Activated naive CD4-positive, alpha-beta T cell treated with anti-CD3 and anti-CD28 coated beads, Interleukin-2, amount 50 U/mL, for 16 hours (primary cell): Measurements from ENCODE around the gene SEMA3D.

Experiments
- DNase-seq: peaks from one replicate; pipeline ENCODE4 v3.0.0-alpha.2; 2020

SEMA3D gene

DNA sequence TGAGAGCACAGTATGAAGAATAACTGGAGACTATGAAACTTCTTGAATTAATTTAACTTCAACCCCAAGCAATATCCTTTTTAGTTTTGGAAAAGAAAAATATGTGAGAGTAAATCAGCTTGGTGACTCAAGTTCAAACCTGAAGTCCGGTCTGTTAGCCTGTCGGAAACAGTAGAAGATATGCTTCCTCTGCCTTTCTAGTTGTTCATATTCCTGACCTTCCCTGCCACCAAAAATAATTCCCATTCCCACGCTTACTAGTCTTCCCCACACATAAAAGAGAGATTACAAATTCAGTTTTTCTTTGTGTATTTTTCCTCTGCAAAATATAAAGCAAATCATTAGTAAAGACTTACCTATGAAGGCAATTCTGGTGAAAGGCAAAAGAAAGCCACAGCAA lies 3.6 kb downstream of the SEMA3D start:
- no peak for DNase-seq

DNA sequence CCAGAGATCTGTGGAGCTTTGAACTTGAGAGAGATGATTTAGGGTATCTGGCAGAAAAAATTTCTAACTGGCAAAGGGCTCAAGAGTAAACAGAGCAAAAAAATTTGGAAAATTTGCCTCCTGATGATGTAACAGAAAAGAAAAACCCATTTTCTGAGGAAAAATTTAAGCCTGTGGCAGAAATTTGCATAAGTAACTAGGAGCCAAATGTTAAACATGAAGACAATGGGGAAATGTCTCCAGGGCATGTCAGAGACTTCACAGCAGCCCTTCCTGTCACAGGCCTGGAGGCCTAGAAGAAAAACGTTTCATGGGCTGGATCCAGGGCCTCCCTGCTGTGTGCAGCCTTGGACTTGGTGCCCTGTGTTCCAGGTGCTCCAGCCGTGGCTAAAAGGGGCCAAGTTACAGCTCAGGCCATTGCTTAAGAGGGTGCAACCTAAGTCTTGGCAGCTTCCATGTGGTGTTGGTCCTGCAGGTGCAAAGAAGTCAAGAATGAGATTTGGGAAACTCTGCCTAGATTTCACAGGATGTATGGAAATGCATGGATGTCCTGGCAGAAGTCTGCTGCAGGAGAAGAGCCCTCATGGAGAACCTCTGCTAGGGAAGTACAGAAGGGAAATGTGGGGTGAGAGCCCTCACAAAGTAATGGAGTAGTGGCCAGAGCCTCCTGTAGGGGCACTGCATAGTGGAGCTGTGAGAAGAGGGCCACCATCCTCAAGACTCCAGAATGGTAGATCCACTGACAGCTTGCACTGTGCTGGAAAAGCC lies 8.1 kb downstream of the SEMA3D start:
- no peak for DNase-seq

DNA sequence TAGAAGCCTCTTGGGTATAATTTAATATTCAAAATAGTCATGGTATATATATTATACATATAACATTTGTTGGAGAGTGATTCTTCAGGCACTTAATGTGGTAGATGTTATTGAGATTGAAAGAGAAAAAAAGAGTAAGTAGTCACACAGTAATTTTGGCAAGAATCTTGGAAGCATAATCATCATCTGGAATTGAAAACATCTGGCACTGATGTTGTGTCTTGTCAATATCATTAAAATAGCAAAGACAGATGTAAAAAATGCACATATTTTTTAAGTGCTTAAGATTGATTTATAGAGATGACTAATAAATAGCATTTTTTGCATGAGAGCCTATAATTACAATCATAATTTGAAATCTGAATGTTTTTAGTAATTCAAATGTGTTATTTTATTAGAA lies 9.5 kb downstream of the SEMA3D start:
- no peak for DNase-seq

DNA sequence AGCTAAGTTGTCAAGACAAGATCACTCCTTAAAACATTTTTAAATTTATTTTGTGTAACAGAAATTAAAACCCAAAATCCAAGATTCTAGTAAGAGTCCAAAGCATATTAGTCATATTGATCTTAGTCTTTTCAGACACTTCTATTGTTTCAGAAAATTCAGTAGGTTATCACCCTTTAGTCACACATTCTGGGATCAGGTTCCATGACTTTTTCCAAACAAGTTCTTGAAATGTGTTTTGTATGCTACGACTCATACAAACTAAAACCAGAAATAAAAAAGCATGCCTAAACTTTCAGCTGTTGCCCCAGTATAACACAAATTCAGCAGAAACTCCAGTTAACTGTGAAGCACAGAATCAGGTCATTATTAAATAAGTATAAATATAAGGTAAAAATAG lies 10.7 kb downstream of the SEMA3D start:
- DNase-seq = no peak

DNA sequence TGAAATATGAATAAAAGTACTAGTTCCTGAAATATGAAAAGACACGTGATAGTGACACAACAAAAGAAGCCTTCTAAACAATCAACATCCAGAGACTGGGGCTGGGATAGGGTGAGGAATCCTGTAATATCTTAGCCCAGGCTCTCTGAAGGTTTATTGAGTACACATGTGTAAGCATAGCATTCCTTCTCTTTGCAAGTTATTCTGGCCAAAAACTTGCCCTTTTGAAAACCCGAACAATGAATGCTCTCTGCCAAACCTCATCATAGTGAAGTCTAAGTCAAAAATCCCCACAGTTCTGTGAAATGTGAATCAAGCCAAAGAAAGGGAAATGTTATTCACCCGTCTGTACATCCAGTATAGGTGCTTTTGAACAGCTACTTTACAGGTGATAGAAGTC lies 11.6 kb downstream of the SEMA3D start:
- DNase-seq = no peak

DNA sequence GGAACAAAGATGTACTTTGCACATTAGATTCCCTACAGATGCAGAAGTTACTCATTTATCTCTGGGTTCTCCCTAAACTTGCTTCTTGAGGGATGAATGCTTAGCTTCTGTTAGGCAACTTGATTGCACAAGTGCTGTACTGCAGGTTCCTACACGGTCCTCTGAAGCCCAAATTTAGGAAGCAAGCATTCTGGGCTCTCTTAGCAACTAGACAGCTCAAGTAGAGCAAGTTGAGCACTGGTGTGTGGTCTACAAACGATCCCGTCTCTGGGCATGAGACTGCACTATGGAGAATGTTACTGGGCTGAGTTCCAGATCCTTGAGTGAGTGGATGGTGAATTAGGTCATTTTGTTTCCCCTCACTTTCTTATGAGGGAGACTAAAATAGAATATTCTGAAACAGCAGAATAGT lies 14.3 kb downstream of the SEMA3D start:
- no peak for DNase-seq

DNA sequence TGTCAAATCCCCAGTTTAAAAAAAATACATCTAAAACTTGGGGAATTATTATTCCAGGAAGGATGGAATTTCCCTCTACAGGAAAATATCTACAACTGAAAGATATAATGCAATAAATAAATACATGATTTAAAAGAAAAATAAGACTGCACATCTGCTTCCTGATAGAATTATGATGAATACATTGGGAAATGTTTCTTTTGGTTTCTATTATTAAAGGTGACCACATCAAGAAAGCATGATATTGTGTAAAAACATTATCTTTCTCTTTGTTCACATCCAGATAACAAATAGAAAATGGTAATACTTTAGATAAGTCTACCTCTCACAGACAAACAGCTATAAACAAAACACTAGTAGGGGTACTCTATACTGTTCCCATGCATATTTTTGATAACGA lies 19.2 kb downstream of the SEMA3D start:
- DNase-seq = no peak

DNA sequence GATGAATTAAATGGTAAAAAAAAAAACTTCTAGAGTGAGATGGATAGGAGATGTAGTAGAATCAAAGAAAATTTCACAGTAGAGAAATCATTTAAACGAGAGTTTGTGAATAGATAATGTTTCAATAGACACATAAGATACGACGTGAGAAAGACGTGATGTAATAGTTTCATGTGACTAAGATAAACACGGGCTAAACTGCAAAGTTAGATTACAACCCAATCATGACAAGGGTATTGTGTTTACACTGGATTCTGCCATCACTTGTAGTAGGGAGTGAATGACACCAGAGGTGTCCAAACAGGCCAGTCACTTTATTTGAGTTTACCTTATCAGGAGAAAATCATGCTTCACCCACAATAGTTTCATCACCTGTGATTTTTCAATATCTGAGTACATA lies 21.6 kb downstream of the SEMA3D start:
- DNase-seq = no peak

DNA sequence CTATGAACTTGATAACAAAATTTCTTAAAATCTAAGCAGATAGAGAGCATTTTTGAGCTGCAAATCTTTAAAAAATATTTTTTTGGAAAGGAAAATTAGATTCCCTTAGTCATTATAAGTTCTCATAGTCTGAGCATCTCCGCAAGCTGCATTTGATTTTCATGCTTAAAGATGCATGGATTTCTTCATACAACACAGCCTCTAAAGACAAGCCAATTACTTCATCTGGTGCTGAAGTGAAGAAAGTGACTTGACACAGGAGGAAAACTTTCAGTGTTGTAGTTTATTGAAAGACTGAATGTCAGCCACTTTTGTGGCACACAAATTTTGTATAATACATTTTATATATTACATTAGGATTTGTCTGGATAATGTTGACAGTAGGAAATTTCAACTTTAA lies 22.5 kb downstream of the SEMA3D start:
- DNase-seq = no peak

DNA sequence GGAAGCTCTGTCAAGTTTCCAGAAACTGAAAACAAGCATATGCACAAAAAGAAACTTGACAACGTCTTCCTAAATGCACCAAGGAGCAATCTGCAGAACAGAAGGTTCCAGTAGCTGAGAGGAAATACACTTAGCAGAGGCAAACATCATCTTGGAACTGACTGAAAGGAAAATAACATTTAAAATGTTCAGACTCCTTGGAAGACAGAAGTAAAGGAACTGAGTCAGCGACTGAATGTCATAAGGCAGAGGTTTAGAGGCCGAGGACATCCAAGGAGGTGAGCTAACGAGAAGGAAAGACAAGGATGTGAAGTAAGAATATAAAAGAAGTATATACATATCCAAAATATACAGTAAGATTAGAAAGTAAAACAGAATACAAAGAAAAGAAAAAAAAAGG lies 24.1 kb downstream of the SEMA3D start:
- no peak for DNase-seq

DNA sequence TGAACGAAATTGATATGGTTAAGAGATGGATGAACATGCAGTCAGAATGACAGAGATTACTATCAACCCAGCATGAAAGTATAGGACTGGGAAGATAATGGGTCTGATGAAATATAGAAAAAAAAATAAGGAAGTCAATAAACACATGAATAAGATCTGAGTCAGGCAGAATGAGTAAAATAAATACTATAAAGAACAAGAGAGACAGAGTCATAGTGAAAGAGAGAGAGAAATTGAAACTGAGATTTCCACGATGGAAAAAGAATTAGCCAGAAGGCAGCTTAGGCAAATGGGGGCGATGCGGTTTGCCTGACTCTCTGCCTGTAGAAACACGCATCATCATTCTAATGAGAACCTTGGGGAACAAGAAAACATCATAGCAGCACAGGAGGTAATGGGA lies 26.6 kb downstream of the SEMA3D start:
- no peak for DNase-seq

DNA sequence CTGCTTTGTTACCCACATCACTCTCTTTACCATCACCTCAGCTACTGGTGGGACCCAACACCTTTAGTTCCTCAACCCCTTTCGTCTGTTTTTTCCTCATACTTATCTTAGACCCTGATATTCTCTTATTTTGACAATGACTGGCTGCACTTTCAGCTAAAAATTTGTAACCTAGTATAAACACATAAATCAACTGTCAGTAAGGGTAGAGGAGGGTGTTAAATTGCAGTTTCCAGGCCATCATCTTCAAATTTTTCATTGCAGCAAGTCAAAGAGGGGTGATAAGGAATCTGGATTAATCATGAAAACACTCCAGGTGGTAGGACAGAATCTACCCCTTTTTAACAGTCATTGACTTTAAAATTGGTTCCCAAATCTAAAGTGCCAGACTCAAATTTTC lies 27.9 kb downstream of the SEMA3D start:
- DNase-seq = no peak

DNA sequence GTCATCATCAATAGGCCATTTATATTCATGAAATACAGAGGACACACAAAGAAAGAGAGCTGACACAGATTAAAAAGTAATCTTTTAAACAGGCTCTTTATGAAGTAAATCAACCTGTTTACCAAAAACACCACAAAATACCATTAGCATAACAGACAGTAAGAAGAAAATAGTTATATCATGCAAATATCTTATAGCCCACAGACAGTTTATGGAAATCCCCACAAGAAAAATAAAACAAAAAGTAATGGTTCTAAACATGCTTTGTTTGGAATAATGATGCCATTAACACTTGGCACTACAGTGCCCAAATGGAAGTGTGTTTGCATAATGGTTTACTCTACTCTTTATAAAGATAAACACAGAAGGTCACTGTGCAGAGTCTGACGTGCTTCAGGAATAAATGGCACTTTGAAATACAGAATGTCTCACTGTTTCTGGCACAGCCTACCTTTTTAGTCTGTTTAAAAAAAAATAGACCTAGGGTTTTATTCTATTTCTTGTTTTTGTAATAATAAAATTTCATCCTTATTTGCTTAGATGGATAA lies 30.1 kb downstream of the SEMA3D start:
- DNase-seq = no peak

DNA sequence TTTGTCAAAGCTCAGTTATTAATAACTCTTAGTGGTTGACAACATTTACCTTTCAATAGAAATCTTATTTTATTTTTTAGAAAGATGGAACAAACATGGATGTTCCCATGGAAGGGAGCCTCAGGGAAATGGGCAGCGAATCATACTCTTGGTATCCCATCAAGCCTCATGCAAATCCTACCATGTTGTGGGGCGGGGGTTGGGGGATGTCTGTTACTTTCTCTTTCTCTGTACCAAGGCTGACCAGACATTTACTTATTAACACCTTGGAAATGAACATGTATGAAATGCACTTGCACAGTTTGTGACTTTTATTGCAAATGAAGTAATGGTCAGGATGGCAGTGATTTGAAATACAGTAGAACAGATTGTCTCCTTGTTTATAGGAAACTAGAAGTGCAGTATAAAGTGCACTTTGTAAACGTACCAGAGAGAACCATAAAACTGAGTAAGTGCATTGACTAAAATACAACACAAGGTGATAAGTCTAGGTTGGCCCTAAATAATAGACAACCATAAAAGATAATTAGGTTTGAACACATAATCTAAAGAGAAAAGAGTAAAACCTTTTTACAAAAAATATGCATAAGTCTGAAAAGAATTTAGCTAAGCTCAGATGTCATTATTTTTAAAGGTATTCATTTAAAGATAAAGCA lies 32.4 kb downstream of the SEMA3D start:
- no peak for DNase-seq

DNA sequence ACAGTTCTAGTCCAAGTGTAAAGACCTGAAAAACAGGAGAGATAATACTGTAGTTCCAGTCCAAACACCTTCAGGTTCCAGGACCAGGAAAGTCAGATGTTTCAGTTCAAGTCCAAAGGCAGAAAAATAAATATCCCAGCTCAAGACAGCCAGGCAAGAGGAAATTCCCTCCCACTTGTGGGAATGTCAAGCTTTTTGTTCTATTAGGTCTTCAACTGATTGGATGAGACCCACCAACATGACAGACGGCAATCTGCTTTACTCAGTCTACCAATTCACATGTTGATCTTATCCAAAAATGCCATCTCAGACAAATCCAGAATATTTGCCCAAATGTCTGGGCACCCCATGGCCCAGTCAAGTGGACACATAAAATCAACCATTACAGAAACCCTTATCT lies 33.1 kb downstream of the SEMA3D start:
- DNase-seq = no peak

DNA sequence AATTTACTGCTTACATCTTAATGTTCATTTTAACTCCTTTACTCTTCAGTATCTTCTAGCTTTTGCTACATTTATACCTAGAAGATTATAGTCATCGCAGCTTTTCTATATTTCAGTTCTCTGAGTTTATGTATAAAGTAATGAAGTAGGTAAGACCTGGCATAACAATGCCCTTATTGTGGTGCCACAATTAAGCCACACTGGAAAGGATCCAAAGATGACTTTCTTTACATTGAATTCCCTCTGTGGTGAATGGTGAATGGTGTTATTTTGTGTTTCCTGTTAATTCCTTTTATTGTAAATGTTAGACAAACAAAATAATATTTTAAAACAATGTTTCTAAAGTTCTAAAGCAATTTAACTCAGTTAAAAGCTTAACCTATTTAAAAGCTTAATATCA lies 36.2 kb downstream of the SEMA3D start:
- DNase-seq = no peak

DNA sequence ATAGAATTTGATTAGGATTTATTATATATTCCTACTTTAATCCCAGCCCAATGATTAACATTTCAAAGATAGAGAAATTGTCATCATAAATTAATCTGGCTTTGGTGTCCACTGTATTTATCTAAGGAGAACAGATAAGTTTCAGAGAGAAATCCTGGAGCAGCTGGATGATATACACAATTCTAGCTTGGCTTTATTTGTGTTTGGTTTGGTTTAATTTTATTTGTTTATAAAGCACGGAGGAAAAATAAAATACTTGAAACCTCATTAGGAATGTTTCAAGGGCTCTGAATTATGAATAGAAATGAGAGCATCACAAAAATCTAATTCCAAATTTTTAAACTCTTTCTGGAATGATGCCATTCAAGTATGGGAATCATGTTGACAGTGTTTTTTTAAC lies 42.1 kb downstream of the SEMA3D start:
- DNase-seq = no peak

DNA sequence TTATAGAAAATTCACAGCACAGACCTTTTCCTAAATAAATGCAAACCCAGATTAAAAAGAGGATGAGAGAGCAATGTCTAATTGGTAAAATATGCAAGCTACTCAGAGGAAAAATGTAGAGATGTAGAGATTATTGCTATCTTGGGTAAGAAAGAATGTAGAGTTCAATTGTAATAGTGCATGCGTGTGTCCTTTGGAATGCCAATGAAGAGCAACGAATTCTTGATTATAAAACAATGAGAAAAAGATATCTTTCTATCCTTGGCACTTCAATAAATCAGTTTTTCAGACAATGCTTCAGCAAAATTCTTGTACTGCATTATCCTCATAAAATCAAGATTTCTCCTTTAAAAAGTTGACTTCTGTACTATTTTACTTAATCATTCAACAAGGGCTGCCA lies 50.9 kb downstream of the SEMA3D start:
- no peak for DNase-seq

DNA sequence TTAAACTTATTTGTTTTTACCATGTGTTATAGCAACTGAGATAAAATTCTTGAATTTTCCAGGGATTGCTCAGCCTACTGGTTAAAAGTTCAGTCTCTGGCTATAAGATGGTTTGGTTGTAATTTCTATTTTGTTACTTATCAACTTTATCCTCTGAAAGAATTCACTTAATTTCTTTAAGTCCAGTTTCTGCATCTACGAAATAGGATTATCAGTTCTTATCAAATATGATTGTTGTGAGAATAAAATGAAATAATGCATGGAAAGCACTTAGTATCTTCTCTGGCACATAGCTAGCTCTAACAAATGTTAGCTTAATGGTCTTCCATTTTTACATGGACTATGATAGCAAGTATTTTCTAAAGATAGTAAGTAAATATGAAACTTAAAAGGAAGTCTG lies 53.3 kb downstream of the SEMA3D start:
- DNase-seq = no peak

DNA sequence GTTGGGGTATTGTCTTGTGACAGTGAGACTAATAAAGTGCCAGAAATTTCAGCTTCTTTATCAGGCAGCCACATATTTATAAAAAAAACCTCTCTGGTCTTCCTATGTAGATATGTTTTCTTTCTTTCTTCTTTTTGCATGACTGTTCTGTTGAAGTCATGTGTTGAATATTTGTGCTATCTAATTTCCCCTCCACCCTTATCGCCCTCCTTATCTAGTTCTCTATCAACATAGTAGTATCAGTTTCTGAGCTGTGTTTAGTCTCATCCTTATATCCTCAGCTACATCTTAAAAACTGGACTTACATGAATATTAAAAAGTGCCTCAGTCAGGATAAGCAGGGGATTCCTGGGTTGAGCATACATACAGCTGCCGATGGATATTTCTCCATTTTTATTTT lies 53.9 kb downstream of the SEMA3D start:
- no peak for DNase-seq

DNA sequence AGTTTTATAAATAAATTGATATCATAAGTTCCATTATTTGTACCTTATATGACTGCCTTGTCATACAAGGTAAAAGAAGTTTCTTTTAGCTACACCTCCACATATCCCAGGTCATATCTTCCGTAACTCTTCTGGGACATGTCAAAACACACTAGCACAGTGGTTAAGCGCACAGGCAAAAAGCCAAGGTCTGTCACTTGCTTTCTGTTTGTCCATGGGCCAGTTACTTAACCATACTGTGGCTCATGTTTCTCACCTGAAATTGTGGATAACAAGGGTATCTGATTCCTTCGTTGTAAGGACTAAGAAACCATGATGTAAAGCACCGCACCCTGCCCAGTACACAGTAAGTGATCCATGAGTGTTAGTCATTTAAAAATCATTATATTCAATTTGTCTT lies 56.2 kb downstream of the SEMA3D start:
- DNase-seq = no peak

DNA sequence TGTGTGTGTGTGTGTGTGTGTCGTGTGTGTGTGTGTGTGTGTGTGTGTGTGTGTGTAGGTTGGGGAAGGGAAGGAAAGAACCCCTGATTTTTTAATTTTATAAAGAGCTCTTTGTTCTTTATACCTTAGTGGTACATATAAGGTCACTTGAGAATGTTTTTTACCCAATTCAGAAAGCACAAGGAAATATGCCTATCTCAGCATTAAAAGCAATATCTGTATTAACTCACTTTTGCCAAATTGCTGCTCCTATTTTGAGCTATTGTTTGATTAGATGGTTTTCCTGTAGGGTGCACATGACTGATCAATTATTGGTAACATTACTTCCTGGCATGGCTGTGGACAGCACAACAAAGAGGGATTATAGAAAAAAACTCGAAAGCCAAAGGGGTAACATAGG lies 60.5 kb downstream of the SEMA3D start:
- no peak for DNase-seq

DNA sequence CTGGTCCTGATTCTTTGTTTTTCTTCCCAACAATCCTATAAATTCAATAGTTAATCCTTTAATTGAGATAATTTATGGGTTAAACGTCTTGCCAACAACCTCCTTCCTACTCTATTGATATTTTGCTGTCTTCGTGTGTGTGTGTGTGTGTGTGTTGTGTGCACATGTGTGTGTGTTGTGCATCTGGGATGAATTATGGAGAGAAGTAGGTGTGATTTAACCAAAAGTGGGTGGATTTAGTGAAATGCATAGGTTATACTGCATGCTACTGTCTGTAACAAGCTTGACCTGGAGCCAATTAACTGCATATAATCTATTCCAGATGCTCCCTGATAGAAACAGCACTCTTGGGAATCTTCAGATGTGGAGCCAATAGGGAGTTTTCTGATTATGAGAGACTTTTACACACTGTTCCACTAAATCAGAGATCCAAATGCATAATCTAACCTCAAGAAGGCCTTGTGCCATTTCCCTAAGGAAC lies 61.2 kb downstream of the SEMA3D start:
- DNase-seq = no peak

DNA sequence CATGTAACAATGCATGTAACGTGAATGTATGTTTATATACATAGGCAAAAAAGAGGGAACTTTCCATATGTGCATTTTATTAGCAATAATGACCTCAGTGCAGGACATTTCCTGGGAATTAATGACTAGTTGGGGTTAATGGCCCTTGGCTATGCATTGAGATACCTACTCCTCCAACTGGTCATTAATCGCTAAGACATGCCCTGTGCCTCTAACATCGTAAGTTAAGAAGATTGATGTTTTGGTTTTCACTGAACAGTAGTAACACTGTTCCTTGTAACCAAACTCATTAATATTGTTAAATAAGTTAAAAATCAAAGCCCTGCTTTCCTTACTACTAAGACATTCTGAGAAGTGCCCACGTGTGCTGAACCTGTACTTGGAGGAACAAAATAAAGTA lies 61.7 kb downstream of the SEMA3D start:
- DNase-seq = no peak

DNA sequence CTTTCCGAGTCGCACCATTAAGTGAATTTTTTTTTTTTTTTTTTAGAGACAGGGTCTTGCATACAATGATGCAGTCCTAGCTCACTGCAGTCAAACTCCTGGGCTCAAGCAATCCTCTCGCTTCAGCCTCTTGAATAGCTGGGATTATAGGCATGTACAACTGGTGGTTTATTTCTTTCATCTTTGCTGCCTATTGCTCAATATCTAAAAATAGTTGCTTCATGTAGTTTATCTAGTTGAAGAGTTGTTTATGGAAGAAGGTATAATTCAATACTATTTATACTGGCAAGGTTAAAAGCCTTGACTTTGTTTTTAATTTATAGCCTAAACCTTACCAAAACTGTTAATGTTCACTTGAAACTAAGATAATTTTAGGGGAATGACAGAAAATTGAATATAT lies 66.9 kb downstream of the SEMA3D start:
- no peak for DNase-seq
